ENCODE data around the gene SLC35A3.

Gene SLC35A3

DNA sequence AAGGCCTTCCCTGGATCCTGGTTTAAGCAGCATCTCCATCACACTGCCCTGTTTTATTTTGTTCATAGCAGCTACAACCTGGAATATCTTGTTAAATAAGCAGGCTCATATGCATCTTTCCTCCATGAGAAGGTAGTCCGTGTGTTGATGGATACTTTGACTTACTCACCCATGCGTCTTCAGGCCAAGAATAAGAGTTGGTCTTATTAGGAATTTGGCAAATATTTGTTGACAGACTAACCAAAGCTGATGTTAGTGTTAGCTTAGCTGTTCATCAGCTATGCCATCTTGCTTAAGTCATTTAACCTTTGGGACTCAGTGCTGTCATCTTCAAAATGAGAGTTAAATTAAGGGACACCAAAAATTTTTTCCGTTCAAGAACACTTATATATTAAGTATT, 103.7 kb downstream of the SLC35A3 start:
- H3K4me3 ChIP-seq (ENCODE audit: control insufficient read depth, low read depth, low read length) = no peak overlapping the region
- peak; percentile 16 for DNase-seq (ENCODE audit: low read depth)
- TF ChIP-seq, protein P1, sequence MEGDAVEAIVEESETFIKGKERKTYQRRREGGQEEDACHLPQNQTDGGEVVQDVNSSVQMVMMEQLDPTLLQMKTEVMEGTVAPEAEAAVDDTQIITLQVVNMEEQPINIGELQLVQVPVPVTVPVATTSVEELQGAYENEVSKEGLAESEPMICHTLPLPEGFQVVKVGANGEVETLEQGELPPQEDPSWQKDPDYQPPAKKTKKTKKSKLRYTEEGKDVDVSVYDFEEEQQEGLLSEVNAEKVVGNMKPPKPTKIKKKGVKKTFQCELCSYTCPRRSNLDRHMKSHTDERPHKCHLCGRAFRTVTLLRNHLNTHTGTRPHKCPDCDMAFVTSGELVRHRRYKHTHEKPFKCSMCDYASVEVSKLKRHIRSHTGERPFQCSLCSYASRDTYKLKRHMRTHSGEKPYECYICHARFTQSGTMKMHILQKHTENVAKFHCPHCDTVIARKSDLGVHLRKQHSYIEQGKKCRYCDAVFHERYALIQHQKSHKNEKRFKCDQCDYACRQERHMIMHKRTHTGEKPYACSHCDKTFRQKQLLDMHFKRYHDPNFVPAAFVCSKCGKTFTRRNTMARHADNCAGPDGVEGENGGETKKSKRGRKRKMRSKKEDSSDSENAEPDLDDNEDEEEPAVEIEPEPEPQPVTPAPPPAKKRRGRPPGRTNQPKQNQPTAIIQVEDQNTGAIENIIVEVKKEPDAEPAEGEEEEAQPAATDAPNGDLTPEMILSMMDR (conservative IDR thresholded peaks at IDR 0.05; ENCODE audit: control insufficient read depth, insufficient read depth, low read depth, low read length) = no peak

DNA sequence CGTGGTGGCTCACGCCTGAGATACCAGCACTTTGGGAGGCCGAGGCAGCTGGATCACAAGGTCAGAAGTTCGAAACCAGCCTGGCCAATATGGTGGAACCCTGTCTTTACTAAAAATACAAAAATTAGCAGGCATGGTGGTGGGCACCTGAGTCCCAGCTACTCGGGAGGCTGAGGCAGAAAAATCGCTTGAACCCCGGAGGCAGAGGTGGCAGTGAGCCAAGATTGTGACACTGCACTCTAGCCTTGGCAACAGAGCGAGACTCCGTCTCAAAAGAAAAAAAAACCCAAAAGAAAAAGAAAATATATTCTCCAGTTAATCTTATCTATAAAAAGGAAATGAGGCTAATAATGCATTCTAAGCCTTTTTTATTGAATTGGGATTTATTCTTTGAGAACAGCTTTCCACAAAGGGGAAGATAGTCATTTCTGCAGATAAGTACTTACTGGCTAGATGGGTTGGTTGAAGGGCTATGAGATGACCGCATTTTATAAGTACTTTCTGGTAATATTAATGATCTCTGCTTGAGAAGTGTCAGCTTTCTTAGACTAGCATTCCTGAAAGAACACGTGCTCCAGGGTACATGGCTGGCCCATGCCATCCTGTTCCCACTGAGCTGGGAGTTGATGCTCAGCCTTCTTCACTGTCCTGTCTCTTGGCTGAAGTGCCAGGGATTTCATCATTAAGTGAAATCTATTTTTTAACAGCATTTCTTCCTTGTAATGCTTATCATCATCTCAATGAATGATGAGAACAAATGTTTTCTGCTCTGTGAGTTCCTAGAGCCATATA, 105.0 kb downstream of the SLC35A3 start:
- no peak for DNase-seq (ENCODE audit: low read depth)
- H3K4me3 ChIP-seq (ENCODE audit: control insufficient read depth, low read depth, low read length) = no peak overlapping the region
- TF ChIP-seq, protein P1 (conservative IDR thresholded peaks at IDR 0.05; ENCODE audit: control insufficient read depth, insufficient read depth, low read depth, low read length) = no peak

DNA sequence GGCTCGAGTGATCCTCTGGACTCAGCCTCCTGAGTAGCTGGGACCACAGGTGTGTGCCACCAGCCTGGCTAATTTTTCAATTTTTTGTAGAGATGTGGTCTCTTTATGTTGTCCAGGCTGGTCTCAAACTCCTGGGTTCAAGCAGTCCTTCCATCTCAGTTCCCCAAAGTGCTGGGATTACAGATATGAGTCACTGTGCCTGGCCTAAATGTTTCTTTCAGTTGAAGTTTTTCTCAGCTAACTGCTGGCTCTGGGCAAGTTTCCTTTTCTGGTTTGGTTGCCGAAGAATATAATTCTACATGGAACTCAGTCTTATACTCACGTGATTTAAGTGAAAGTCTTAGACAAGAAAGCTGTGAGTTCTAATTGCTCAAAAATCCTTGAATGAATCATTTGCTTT, 106.0 kb downstream of the SLC35A3 start:
- TF ChIP-seq, protein P1 (conservative IDR thresholded peaks at IDR 0.05; ENCODE audit: control insufficient read depth, insufficient read depth, low read depth, low read length) = no peak
- H3K4me3 ChIP-seq (ENCODE audit: control insufficient read depth, low read depth, low read length) = no peak overlapping the region
- peak; percentile 19 for DNase-seq (ENCODE audit: low read depth)

DNA sequence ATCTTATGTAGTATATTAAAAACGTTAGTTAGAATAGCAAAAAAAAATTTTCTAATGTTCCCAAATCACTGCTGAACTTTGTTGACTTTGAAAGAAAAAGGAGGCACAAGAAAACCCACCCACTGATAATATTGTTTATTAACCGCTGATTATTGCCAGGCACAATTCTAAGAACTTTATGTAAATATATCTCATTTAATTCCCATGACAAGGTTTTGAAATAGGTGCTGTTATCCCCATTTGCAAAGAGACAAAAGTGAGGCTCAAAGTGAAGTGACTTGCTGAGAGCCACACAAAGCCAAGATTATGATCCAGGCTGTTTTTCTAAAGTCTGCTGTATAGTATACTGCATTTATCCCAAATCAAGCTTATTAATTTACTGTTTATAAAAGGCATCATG, 106.5 kb downstream of the SLC35A3 start:
- H3K4me3 ChIP-seq (ENCODE audit: control insufficient read depth, low read depth, low read length) = no peak overlapping the region
- TF ChIP-seq, protein P1 (conservative IDR thresholded peaks at IDR 0.05; ENCODE audit: control insufficient read depth, insufficient read depth, low read depth, low read length) = no peak
- no peak for DNase-seq (ENCODE audit: low read depth)

DNA sequence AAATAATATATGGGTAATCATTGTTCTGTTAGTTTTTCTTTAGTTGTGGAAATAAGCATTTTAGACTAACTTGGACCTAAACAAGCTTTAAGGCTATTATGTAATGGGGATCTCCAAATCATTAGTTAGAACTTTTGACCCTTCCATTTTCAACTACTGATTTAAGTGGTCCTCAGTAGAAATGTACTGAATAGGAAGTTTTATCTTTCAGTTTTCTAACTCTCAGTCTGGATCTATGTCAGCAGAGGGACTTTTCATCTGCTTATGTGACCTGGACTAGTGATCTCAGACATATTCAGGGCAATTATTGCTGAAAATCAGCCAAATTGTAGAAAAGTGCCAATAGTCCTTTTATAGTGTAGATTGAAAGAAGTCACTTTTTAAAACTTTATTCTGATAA, 106.9 kb downstream of the SLC35A3 start:
- no peak overlapping the region for H3K4me3 ChIP-seq (ENCODE audit: control insufficient read depth, low read depth, low read length)
- no peak for DNase-seq (ENCODE audit: low read depth)
- TF ChIP-seq, protein P1 (conservative IDR thresholded peaks at IDR 0.05; ENCODE audit: control insufficient read depth, insufficient read depth, low read depth, low read length) = no peak

DNA sequence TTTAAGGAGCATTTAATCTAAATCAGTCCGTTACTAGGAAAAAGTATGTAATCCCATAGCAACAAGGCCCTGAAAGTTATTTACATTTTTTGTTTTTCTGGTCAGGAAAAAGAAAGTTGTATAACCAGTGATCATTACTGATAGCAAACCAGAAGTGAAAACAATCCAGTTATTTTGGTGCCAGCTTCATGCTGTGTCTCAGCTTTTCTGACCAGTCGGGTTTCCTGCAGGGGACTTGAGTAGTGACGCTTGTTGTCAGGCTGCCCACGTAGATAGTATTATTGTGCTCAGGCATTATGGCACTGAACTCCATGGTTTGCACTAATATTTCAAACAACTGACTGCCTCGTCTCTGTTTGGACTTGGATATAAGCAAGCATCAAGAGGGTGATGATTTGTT, 107.7 kb downstream of the SLC35A3 start:
- TF ChIP-seq, protein P1 (conservative IDR thresholded peaks at IDR 0.05; ENCODE audit: control insufficient read depth, insufficient read depth, low read depth, low read length) = no peak
- no peak for DNase-seq (ENCODE audit: low read depth)
- no peak overlapping the region for H3K4me3 ChIP-seq (ENCODE audit: control insufficient read depth, low read depth, low read length)

Data from fibroblast of mammary gland (primary cell).